Panc1 (cell line): ENCODE measurements around the gene FAM200A. TPM values are rescaled to one million over a fixed set of nuclear protein-coding genes. Genes with fewer than 3 reads are reported as not detected.

Experiments
- ATAC-seq: fragments of 200-7000 bp; cut with Tn5 transposase; 2 replicates; pipeline ENCODE4 v1.9.1; 2020; ENCODE audit warnings: mild to moderate bottlenecking, moderate library complexity
- BruUV-seq: library from RNA; stranded (reverse); fragments of 400-500 nt; replicated peaks from 2 replicates; lab custom pipeline; 2021; lab: Mats Ljungman, UMichigan
- CTCF ChIA-PET: fragments of 300-600 bp; sonication (Branson Sonifier 250); formaldehyde crosslinking; loops from one replicate; lab custom pipeline; 2022; ENCODE audit warnings: antibody characterized with exemption; lab: Charles Lee
- POLR2A ChIA-PET: fragments of 300-600 bp; sonication (Branson Sonifier 250); formaldehyde crosslinking; loops from one replicate; lab custom pipeline; 2022; ENCODE audit warnings: antibody characterized with exemption; lab: Charles Lee
- DNase-seq: peaks from one replicate; pipeline ENCODE4 v3.0.0-alpha.2; 2010; ENCODE audit warnings: low read depth, low spot score
- H3K27ac ChIP-seq: 2 replicates; pipeline ENCODE4 v1.5.1; 2011; ENCODE audit warnings: mild to moderate bottlenecking, low read length, inconsistent platforms
- H3K27me3 ChIP-seq: fragments of 200-500 bp; sonication (Bioruptor generic); 2 replicates; pipeline ENCODE4 v1.6.0; 2014; ENCODE audit warnings: low read length, inconsistent platforms; ENCODE audit not compliant: control insufficient read depth, insufficient read depth
- H3K36me3 ChIP-seq: fragments of 200-500 bp; sonication (Bioruptor generic); 2 replicates; pipeline ENCODE4 v1.5.1; 2014; ENCODE audit warnings: inconsistent platforms, mild to moderate bottlenecking, low read length, moderate library complexity; ENCODE audit not compliant: control insufficient read depth, insufficient read depth
- H3K4me1 ChIP-seq: 2 replicates; pipeline ENCODE4 v1.5.1; 2011; ENCODE audit warnings: inconsistent platforms, mild to moderate bottlenecking, low read length, moderate library complexity; ENCODE audit not compliant: control insufficient read depth, insufficient read depth
- H3K4me3 ChIP-seq, 2 experiments: 2 replicates each; pipeline ENCODE4 v1.5.1; 2011 to 2012; ENCODE audit warnings: low read depth in 2 of 2, low read length in 2 of 2, mild to moderate bottlenecking in 2 of 2, inconsistent platforms in 1 of 2, moderate library complexity in 1 of 2
- H3K9me3 ChIP-seq: fragments of 200-500 bp; sonication (Bioruptor generic); 2 replicates; pipeline ENCODE4 v1.5.1; 2014; ENCODE audit warnings: low read depth, mild to moderate bottlenecking, inconsistent platforms, low read length, moderate library complexity; ENCODE audit not compliant: control insufficient read depth, insufficient read depth
- POLR2AphosphoS5 ChIP-seq: IDR thresholded peaks from 2 replicates; pipeline ENCODE4 v1.6.1; 2012; ENCODE audit warnings: mild to moderate bottlenecking, low read depth, low read length, moderate library complexity
- REST ChIP-seq, 2 experiments: IDR thresholded peaks; 2 replicates each; pipeline ENCODE4 v1.6.1; 2011 to 2012; ENCODE audit warnings: low read depth in 2 of 2, control low read depth in 1 of 2, low read length in 1 of 2, mild to moderate bottlenecking in 1 of 2, moderate library complexity in 1 of 2; ENCODE audit not compliant: insufficient read depth in 1 of 2
- SIN3A ChIP-seq: IDR thresholded peaks from 2 replicates; pipeline ENCODE4 v1.6.1; 2012; ENCODE audit warnings: low read depth, mild to moderate bottlenecking, low read length, moderate library complexity, borderline replicate concordance; ENCODE audit not compliant: insufficient read depth
- TCF7L2 ChIP-seq: IDR thresholded peaks from 2 replicates; pipeline ENCODE4 v1.6.1; 2011; ENCODE audit warnings: mild to moderate bottlenecking, low read depth, low read length, inconsistent platforms
- in situ Hi-C: cut with HindIII; loops from 2 replicates; pipeline ENCODE4 v1.10.0; 2016; ENCODE audit warnings: low sequenced_read_pairs, low pct_unique_long_range_greater_than_20kb
- intact Hi-C: fragments of 100-400 bp; cut with micrococcal nuclease; formaldehyde crosslinking; loops from one replicate; pipeline ENCODE4 v1.10.0; 2022; ENCODE audit not compliant: unreplicated experiment
- total RNA-seq: library from RNA; stranded (reverse); gene quantifications from one replicate; pipeline ENCODE4 v1.2.1, GENCODE V29; 2021; ENCODE audit not compliant: unreplicated experiment
- TF ChIP-seq, protein P1 (sequence below): fragments of 450-650 bp; IDR thresholded peaks from 2 replicates; pipeline ENCODE4 v1.5.1; 2017; ENCODE audit warnings: mild to moderate bottlenecking

Gene FAM200A
- total RNA-seq, 1 experiment from 2014 or later = 4.6 TPM

GRCh38 chr7:99560834-99561736 is 9.2 kb upstream of the FAM200A start:
- CTCF ChIA-PET = no interaction called here
- H3K4me1 ChIP-seq = peaks cover 30% of the 10 kb centered on the region

GRCh38 chr7:99559175-99559915 is 7.4 kb upstream of the FAM200A start:
- H3K9me3 ChIP-seq = no peaks in the 10 kb centered on the region
- peak overlapping the region; percentile 68 to 89 for H3K4me3 ChIP-seq
- BruUV-seq = no TSS peak
- peak overlapping the region; percentile 93 for H3K27ac ChIP-seq
- in situ Hi-C loops (no loop called here), intact Hi-C loops (loop anchor here (10.0 kb wide), 1 partner anchor 55 kb away; the partner anchor contains the start of genes ZKSCAN5 and ZNF394)
- TF ChIP-seq POLR2AphosphoS5 (no peak), REST (IDR thresholded peaks at IDR 0.05; ENCODE audit: insufficient read depth in 1 of 2, low read depth in 2 of 2, low read length in 1 of 2) (no peak), TCF7L2 (no peak), SIN3A (no peak)
- TF ChIP-seq, protein P1, sequence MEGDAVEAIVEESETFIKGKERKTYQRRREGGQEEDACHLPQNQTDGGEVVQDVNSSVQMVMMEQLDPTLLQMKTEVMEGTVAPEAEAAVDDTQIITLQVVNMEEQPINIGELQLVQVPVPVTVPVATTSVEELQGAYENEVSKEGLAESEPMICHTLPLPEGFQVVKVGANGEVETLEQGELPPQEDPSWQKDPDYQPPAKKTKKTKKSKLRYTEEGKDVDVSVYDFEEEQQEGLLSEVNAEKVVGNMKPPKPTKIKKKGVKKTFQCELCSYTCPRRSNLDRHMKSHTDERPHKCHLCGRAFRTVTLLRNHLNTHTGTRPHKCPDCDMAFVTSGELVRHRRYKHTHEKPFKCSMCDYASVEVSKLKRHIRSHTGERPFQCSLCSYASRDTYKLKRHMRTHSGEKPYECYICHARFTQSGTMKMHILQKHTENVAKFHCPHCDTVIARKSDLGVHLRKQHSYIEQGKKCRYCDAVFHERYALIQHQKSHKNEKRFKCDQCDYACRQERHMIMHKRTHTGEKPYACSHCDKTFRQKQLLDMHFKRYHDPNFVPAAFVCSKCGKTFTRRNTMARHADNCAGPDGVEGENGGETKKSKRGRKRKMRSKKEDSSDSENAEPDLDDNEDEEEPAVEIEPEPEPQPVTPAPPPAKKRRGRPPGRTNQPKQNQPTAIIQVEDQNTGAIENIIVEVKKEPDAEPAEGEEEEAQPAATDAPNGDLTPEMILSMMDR = no peak
- DNase-seq (no peak), ATAC-seq (no peak)
- CTCF ChIA-PET = no interaction called here
- H3K4me1 ChIP-seq = peaks cover 30% of the 10 kb centered on the region
- POLR2A ChIA-PET = interaction anchor here (0.5 to 0.6 kb wide), 2 partner anchors 40 to 184 kb away, joined by 7 to 8 read pairs; no protein-coding TSS in a partner anchor
- peaks cover 28% of the 10 kb centered on the region for H3K36me3 ChIP-seq
- no peaks in the 10 kb centered on the region for H3K27me3 ChIP-seq

More at GRCh38 chr7:99560834-99561736, 9.2 kb upstream of the FAM200A start:
- Histone ChIP-seq H3K27ac (no peak overlapping the region), H3K27me3 (no peaks in the 10 kb centered on the region), H3K4me3 (no peak overlapping the region; a peak in 1 of 4 replicates), H3K9me3 (no peaks in the 10 kb centered on the region), H3K36me3 (peaks cover 37% of the 10 kb centered on the region)
- DNase-seq (no peak), ATAC-seq (no peak)
- POLR2A ChIA-PET = no interaction called here
- in situ Hi-C loops (no loop called here), intact Hi-C loops (no loop called here)
- BruUV-seq = TSS peak; percentile 55
- TF ChIP-seq REST (IDR thresholded peaks at IDR 0.05; ENCODE audit: insufficient read depth in 1 of 2, low read depth in 2 of 2, low read length in 1 of 2) = no peak
